SU-DHL-6 (cell line): ENCODE data around the gene CYBA.

Experiments used
- EZH2phosphoT487 ChIP-seq: fragments of 200-600 bp; sonication (generic), shearing (Covaris generic); conservative IDR thresholded peaks from 2 replicates; pipeline ENCODE4 v1.6.1; 2018; ENCODE audit warnings: mild to moderate bottlenecking, antibody characterized with exemption, low read length, moderate library complexity, mixed read lengths
- TF ChIP-seq, protein P1 (sequence below): fragments of 200-600 bp; sonication (generic); IDR thresholded peaks from one replicate; pipeline ENCODE4 v1.5.1; 2017; ENCODE audit warnings: antibody characterized with exemption, mild to moderate bottlenecking, low read length, moderate library complexity; ENCODE audit not compliant: insufficient read depth, poor library complexity, severe bottlenecking

DNA sequence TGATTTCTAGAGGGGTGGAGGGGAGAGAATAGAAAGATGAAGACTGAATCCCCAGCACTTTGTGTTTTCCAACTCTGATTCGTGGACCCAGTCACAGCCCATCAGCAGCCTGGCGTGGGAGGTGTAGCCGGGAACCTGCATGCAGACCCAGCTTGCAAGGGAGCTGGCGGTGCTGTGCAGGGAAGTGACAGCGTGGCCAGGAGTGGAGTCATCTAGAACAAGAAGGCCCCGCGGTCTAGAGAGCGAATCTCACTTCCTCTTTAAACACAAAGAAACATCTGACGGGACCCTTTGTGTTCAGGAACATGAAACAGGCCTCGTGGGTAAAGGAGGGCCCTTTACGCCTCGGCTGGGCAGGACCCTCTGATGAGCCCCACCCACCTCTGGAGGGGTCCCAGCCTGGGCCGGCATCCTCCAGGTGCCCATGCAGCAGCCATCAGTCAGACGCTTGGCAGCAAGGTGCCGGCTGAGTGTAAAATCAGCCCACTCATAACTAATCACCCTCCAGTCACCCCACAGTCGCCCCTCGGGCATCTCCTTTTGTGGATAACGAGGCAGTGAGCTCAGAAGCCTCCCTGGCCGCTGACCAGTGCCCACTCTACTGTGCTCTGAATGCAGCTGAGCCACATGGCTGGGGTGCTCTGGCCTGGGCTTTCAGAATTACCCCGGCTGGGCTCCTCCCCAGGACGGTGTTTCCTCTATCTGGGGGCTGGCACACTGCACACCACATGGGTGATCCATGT lies 31.0 kb upstream of the CYBA start:
- TF ChIP-seq, protein P1, sequence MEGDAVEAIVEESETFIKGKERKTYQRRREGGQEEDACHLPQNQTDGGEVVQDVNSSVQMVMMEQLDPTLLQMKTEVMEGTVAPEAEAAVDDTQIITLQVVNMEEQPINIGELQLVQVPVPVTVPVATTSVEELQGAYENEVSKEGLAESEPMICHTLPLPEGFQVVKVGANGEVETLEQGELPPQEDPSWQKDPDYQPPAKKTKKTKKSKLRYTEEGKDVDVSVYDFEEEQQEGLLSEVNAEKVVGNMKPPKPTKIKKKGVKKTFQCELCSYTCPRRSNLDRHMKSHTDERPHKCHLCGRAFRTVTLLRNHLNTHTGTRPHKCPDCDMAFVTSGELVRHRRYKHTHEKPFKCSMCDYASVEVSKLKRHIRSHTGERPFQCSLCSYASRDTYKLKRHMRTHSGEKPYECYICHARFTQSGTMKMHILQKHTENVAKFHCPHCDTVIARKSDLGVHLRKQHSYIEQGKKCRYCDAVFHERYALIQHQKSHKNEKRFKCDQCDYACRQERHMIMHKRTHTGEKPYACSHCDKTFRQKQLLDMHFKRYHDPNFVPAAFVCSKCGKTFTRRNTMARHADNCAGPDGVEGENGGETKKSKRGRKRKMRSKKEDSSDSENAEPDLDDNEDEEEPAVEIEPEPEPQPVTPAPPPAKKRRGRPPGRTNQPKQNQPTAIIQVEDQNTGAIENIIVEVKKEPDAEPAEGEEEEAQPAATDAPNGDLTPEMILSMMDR = no peak
- no peak for TF ChIP-seq EZH2phosphoT487
